DMS 273 (cell line): ENCODE data around the gene RSPO4.

Experiments
- DNase-seq: peaks from one replicate; lab custom pipeline; 2025; ENCODE audit not compliant: unreplicated experiment; lab: John Stamatoyannopoulos, UW

Gene RSPO4

DNA sequence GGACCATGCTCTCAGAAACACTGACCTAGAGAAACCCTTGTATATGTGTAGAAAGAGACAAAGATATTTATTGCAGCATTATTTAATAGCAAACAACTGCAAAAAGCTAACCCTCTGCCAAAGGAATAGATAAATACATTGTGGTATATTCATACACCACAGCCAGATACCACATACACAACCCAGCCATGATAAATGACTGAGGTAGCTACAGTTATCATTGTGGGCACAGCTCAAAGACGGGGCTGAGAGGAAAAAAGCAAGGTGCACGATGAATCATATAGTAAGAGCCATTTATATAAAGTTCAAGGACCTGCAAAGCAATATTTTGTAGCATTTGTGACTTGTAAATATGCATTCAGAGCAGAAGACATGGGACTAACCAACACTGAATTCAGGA, 30.8 kb downstream of the RSPO4 start:
- no peak for DNase-seq

DNA sequence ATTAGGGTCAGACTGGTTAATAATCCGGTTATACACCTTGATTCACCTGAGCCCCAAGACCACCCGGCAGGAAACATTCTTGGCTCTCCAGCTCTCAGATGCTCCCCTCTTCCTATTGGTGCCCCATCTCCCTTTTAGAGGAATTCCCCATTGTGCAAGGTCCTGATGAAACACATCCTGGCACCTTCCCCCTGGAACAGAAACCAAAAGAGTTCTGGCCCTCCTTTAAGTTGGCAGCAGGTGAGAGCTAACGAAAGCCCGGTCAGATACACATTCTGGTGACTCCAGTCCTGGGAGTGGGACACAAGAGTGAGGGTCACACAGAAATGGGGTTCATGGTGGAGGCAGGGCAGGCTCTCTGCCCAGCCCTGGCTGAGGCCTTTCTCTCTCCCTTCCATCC, 32.2 kb downstream of the RSPO4 start:
- no peak for DNase-seq

DNA sequence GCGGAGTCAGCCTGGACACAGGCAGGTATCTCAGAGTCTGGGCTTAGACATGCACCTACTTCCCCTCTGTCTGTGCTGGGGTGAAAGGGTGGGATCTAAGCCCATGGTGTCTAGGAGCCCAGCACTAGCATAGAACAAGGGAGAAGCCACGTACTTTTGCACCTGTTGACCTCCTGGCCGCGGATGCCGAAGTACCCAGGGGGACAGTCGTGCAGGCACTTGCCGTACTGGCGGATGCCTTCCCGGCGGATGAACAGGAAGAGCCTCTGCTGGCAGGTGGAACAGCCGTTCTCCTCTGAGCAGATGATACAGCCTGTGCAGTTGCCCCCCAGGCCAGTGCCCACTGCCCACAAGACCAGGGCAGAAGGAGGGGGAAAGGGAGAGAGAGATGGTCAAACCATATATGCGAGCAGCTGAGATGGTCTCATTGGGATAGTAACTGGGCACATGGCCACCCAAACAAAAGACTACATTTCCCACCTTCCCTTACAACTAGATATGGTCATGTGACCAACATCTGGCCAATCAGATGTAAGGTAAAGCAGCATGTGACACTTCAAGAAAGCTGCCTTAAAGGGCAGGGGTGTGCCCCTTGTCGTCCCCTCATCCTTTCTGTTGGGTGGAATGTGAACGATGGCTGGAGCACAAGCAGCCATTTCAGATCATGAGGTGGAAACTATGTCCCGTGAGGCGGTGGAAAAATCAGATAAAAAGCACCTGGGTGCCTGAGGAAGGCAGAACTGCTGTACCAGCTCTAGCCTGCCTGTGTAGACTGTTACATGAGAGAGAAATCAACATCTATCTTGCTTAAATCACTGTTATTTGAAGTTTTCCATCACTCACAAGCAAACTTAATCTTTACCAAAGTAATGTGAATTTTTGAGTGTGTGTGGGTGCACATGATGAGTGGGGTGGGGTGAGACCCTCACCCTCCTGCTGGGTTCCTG, 34.0 kb downstream of the RSPO4 start:
- DNase-seq, result peak; percentile 62

DNA sequence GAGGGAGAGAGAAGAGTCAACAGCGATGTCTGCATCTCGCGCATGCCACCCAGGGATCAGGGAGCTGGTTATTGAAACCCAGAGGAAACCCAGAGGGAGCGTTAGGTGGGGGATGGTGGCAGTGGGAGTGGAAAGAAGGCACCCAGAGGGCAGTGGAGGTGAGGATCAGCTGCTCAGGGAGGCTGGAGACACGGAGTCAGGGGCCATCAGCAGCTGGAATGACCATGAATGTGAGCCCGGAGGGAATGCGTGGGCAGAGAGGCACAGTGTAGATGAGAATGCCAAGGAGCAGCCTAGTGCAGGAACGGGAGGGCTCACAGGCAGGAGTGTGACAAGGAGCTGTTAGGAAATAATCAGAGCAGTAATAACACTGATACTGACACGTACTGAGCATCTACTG, 36.2 kb downstream of the RSPO4 start:
- DNase-seq, result no peak

DNA sequence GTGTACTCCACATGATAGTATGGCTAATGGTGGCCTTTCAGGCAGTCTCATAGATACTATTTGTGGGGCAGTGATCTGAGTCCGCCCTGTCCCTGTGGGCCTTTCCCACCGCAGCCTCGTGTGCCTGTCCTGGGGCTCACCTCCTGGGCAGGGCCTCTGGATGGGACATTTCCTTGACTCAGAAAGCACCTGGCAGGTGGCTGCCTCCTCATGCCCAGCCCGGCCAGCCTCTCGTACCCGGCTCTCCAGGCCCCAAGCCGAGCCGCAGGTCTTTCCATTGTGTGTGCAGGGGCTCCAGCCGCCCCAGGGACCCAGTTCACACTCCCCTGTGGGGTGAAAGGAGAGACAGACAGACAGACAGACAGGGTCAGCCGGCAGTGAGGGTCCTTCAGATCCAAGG, 38.3 kb downstream of the RSPO4 start:
- DNase-seq, result no peak

DNA sequence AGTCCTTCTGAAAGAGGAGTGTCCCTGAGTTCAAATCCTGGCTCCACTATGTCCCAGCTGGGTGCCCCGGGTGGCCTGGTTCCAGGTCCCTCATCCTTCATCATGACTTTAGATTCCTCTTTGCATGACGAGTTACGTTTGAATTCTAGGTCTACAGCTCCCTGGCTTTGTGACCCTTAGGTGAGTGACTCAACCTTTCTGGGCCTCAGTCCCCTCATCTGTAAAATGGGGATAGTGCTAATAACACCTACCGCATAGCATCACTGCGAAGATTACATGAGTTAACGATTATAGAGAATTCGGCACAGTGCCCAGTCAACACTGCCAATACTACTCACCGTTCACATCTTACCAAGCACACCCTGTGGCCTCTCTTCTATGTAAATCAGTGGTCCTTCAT, 39.4 kb downstream of the RSPO4 start:
- no peak for DNase-seq

DNA sequence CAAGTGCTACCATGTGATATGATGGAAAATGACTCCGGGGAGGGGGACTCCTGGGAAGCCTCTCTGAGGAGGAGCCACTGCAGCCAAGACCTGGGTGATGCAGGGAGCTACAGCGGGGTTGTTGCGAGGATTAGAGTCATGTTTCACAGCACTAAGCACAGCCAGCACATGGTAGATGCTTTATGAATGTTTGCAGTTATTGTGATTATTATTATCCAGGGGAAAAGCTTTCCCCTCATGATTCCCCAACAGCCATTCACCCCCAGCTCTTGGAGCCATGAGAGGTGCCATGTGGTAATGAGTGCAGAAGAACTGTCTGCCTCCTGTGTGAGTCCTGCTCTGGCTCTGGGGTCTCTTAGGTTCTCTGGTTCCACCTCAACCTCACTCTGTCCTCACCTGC, 39.9 kb downstream of the RSPO4 start:
- no peak for DNase-seq

DNA sequence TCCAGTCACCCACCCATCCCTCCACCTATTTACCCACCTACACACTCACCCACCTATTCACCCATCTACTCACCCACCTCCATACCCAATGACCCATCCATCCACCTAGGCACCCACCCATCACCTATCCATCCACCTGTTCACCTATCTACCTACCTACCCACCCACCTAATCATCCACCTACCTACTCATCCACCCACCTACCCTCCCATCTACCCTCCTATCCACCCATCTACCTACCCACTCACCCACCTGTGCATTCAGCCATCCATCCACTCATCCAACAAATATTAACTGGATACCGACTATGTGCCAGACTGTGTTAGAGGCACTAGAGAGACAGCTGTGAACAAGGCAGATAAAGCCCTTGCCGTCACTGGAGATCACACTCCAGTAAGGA, 40.3 kb downstream of the RSPO4 start:
- DNase-seq, result no peak

DNA sequence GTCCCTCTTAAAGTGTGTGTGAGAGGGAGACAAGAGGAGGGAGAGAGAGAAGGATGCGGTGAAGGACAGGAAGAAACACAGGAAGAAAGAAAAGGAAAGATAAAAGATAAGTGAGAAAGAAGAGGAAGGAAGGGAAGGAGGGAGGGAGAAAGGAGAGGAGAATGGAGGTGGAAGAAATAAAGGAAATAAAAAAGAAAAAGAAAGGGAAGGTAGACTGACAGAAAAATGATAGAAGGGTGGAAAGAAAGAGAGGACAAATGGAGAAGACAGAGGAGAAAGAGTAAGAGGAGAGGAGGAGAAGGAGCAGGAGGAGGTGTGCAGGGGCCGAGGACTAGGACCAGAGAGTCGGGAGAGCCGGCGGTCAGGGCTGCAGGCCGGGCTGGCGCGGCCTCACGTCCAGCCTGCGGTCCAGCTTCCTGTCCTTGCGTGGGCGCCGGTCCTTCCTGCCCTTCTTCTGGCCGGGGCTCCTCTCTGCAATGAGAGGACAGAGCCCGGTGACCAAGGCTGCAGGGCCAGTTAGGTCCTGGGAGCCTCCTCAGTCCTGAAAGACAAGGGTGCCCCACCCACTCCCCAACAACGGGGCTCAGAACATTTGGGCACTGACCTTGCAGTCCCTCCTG, 42.0 kb downstream of the RSPO4 start:
- no peak for DNase-seq

DNA sequence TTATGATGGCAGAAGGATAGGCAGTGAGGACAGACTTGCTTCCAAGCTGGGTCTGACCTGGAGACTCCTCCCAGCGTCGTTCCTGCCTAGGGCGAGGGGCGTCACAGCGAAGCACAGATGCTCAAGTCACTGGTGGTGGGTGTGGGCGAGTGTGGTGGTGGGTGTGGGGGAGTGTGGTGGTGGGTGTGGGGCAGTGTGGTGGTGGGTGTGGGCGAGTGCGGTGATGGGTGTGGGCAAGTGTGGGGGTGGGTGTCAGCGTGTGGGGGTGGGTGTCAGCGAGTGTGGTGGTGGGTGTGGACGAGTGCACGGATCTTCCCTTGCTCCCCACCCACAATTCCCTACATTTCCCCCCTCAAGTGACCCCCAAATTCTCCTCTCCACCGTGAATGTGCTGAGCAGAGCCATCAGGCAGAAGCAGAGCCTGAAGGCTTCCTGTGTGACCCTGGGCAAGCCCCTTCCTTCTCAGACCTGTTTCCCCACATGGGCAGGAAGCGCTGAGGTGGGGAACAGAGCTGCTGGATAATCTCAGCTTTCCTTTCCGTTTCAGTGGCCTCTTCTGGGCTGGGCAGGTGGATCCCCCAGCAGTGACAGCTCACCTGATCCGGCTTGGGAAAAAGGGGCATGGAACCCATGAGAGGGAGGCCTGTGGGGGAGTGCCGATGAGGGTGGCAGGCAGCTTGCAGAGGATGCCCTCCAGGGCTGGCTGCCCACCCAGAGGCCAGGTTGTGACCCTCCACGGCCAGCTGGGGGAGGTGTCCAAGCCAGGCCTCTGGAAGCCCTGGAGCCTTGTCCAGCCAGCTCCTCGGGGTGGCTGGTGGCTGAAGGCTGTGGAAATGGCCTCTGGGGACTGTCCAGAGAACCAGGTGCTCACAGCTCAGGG, 42.9 kb downstream of the RSPO4 start:
- no peak for DNase-seq

DNA sequence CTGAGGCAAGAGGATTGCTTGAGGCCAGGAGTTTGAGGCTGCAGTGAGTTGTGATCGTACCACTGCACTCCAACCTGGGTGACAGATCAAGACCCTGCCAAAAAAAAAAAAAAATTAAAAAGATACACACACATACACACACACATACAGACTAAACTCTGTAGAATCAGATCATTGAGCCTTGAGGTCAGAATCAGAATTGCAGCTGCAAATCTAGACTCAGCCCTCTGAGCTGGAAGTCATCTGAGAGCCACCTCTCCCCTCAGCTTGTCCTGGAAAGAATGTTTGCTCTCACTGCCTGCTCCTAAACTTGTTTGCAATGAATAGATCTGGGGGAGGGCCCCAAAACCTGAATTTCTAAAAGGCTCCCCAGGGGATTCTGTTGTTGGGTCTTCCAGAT, 44.6 kb downstream of the RSPO4 start:
- DNase-seq, result peak; percentile 30

DNA sequence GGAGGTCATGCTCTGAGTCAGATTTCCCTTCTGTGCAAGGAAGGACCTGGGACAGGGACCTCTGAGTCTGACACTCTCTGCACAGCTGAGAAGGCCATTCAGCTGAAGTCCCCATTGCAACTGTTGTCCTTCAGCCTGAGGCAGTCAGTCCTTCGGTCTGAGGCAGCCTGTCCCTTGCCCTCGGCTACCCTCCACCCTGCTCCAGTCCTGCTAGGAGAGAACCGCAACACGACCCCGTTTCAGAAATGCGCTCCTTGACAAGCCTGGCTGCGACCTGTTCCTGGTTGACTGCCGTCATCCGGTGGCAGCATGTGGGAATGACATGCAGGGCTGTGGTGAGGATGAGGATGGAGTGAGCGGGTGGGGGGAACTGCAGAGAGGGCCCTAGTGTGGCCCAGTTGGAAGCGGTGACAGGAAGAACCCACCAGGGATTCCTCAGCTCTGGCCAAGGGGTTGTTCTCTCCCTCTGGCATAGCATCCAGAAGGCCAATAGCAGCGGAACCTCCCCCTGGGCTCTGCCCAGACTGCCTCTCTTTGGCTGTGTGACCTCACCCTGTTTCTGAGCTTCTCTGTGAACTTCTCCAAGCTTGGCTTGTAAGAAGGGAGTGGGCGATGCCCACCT, 45.7 kb downstream of the RSPO4 start:
- DNase-seq, result peak; percentile 89

DNA sequence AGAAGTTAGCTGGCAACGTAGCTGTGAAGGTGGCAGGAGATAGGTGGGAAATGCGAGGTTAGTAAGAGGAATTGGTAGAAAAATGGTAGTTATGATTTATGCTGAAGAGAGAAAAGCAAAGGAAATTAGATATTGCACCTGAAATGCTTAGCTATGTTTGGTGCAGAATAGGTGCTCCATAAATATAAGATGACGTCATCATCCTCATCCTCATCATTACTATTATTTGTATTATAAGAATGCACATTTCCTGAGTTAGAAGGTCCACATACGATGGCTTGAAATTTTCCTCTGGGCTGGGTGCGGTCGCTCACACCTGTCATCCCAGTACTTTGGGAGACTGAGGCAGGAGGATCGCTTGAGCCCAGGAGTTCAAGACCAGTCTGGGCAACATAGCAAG, 46.5 kb downstream of the RSPO4 start:
- no peak for DNase-seq

DNA sequence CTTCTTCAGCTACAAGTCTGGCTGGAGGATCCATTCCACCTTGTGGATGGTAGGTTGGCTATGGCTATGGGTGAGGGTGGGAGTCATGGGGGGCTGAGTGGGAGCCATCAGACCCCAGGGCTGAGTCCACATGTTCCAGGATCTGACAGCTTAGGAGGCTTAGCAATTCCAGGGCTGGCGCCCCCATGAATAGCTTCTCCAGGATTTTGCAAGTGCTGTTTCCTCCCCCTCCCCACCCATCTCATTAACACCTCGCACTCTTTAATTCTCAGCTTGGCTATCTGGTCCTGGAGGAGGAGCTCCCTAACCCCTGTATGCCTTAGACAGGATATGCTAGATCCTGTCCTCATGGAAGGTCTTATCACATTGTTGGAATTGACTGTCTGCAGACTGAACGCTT, 47.0 kb downstream of the RSPO4 start:
- no peak for DNase-seq

DNA sequence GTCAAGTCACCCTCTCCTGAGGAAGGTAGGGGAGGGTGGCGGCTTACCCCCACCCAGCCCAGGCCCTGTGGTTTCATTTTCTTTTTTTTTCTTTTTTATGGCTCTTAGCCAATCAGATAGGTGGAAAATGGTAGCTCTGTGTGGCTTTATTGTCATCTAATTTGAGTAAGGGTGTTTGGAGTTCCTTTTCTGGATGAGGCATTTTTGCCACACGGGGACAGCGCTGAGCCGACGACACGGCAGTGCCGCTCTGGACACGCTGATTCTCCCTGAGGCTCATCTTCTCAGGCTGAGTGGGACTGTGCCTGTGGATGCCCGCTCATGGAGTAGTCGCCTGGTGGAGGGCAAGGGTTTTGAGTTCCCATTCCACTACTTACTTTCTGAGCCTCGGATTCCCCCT, 48.4 kb downstream of the RSPO4 start:
- DNase-seq, result peak; percentile 55

DNA sequence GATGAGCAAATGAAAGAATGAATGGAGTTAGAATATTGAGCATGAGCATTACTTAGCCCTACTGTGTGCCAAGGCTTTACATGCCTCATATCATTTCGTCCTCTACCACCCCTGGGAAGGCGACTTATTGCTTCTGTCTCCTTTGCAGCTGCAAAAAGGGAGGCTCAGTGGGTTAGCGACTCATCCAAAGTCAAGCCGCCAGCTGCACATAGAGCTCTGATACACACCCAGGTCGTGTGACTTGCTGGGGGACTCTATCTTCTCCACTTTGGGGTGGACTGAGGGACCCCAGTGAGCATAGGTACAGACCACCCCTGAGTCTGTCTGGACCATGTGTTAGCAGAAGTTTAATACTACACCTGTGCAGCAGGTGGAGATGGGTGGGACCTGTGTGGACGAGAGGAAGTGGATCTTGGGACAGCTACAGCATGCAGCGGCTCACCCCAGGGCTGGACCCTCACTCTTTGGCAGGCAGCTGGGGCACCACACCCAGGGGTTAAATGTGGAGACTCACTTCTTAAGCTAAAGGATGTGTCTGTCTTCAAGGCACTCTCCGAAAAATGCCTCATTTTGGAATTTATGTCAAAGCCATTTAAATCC, 49.8 kb downstream of the RSPO4 start:
- peak; percentile 12 for DNase-seq

DNA sequence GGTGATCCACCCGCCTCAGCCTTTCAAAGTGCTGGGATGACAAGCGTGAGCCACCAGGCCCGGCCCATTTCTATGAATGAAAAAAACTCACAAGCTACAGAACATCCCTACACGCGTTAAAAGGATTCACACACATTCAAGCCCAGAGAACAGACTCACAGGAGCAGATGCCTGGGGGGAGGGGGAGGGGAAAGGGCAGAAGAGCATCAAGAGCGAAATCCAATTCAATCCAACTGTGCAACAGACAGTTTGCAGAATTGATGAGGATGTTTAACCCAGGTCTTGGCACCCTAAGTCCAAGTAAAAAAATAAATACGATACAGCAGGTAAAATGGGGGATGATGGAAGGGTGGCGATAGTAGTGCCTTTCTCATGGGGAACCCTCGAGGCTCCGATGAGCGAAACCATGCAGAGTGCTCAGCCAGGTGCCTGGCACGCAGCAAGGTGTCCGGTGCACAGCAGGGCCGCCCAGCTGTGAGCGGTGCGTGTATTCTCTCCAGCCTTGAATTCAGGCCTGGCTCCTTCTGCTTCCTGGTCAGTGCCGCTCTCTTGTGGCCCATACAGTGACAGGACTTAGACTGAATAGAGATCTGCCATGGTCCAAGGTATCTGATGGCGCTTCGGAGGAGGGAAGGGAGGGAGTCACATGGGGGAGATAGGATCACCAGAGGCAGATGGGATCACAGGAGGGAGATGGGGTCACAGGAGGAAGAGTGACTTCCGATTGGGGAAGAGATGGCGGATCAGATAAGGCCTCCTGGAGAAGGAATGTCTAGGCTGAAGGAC, 50.5 kb downstream of the RSPO4 start:
- peak; percentile 12 for DNase-seq

DNA sequence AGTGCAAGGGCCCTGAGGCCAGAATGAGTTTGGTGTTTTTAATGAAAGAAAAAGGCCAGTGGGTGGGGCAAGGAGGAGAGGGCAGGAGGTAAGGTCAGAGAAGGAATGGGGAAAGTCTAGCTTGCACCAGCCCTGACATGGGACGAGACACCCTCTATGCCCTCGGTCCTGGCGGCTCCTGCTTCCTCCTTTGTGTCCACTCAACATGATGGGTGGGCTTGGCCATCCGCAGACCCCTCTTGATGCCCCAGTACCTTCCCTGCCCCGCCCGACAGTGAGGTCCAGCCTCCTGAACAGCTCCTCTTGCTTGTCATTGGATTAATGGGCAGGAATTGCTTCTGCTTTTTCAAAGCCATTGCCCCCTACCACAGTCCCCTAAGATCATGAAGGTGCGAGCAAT, 52.4 kb downstream of the RSPO4 start:
- no peak for DNase-seq

DNA sequence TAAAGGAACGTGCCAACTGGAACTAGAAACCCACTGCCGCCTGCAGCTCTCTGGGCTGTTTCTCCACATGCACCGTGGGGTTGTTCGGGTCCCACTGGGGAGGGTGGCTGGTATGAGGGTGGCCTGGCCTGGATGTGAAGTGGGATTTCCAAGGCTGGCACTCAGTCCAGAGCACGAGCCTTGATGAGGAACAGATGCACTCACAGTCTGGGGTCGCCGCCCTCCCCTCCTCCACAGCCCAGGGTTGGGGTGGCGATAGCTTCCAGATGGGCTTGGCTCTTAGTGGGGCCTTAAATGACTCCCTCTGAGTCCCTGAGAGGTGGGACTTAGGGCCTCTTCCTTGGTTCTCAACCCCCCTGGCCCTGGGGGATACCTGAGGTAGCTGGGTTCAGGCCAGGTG, 55.3 kb downstream of the RSPO4 start:
- DNase-seq, result no peak

DNA sequence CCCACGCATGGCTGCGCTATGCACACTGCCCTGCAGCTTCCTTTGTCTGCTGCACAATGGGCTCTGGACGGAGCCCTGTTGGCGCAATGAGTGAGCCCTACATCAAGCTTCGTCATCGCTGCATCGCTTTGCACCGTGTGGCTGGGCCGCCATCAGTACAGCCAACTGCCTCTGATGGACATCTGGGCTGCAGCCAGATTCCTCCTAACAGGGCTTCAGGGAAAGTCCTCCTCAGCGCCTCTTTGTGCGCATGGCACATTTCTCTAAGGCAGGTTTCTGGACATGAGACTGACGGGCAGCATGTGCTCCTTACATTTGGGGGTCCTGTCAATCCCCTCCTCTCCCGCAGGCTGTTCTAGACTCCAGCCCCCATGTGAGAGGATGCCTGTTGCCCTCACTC, 56.3 kb downstream of the RSPO4 start:
- DNase-seq, result no peak
